GM13977 (cell line): ENCODE results near the gene CAMSAP2.
"Not testable (repeated sequence)": the region's sequence is repeated elsewhere in the genome, so short reads cannot be mapped to it uniquely, and the experiment has no call there.

Source experiments
- DNase-seq: peaks from one replicate; pipeline ENCODE4 v3.0.0; 2012; ENCODE audit warnings: low spot score
- in situ Hi-C: fragments of 300-500 bp; cut with MboI; formaldehyde crosslinking; loops from one replicate; pipeline ENCODE4 v1.12.0; 2022; ENCODE audit warnings: low sequenced_read_pairs, low pct_unique_long_range_greater_than_20kb, mixed read lengths, inconsistent platforms; ENCODE audit not compliant: unreplicated experiment
- TF ChIP-seq, protein P1 (sequence below): IDR thresholded peaks from 2 replicates; pipeline ENCODE4 v1.5.1; 2012; ENCODE audit warnings: mild to moderate bottlenecking, control low read depth; ENCODE audit not compliant: insufficient read depth; ENCODE audit errors: extremely low read depth, missing control alignments

Gene CAMSAP2

DNA sequence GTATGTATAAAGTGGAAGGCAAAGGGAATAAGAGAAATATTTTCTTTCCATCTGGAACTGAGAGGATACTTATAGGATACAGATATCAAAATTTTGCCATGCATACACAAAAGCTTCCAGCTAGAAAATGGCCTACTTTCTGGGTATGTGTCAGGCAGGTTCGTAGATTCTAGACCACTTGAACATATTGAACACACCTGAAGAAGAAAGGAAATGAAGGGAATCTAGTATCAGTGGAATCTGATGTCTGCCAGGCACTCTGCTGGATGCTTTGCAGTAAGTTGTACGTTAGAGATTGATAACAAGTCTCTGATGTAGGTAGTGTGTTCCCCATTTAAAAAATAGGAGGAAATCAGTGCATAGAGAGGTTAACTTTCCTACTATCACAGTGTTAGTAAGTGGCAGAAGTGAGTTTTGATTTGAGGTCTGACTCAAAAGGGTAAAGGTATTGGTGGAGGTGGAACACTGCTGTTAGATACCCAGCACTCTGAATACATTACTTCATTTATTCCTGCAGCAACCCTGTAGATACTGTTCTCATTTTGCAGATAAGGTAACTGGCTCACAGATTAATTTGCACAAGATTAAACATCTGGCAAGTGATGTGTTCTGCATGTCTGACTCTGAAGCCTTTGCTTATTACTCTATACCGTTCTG, 3.0 kb downstream of the CAMSAP2 start:
- in situ Hi-C loops = no loop called here
- DNase-seq = no peak
- TF ChIP-seq, protein P1, sequence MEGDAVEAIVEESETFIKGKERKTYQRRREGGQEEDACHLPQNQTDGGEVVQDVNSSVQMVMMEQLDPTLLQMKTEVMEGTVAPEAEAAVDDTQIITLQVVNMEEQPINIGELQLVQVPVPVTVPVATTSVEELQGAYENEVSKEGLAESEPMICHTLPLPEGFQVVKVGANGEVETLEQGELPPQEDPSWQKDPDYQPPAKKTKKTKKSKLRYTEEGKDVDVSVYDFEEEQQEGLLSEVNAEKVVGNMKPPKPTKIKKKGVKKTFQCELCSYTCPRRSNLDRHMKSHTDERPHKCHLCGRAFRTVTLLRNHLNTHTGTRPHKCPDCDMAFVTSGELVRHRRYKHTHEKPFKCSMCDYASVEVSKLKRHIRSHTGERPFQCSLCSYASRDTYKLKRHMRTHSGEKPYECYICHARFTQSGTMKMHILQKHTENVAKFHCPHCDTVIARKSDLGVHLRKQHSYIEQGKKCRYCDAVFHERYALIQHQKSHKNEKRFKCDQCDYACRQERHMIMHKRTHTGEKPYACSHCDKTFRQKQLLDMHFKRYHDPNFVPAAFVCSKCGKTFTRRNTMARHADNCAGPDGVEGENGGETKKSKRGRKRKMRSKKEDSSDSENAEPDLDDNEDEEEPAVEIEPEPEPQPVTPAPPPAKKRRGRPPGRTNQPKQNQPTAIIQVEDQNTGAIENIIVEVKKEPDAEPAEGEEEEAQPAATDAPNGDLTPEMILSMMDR = no peak

DNA sequence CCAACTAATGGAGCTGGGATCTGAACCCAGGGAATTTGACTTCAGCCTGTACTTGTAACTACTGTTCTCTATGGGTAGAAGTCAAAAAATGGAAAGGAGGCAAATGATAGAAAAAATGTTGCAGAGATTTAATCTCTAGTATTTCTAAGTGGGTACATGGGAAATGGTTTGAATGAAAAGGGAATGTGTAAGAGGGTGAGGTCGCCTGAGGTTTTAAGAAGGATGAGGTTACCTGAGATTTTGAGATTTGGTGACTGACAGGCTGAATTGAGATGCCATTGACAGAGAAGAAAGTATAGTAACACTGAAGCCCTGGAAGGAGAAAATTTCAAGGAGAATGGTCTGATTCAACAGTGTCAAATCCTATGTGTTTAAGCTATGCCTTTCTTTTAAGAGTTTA, 5.5 kb downstream of the CAMSAP2 start:
- in situ Hi-C loops = no loop called here
- DNase-seq = no peak
- TF ChIP-seq, protein P1 = no peak

DNA sequence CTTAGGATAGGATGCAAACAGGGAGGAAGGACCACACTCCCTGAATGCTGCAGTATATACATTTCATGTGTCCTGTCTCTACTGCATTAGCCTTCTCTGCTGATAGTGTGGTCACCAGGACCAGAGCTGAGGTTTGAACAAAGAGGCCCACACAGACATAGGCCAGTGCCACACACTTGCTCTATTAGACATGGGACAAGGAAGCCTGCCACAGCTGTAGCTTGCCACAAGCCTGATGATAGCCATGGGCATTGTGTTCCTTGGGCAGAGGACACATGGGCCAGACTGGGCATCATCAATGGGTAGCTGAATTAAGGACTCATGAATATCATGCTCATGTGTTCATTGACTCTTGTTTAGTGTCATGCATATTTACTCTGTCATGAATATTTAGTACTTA, 10.4 kb downstream of the CAMSAP2 start:
- in situ Hi-C loops = no loop called here
- DNase-seq = no peak
- TF ChIP-seq, protein P1 = no peak

DNA sequence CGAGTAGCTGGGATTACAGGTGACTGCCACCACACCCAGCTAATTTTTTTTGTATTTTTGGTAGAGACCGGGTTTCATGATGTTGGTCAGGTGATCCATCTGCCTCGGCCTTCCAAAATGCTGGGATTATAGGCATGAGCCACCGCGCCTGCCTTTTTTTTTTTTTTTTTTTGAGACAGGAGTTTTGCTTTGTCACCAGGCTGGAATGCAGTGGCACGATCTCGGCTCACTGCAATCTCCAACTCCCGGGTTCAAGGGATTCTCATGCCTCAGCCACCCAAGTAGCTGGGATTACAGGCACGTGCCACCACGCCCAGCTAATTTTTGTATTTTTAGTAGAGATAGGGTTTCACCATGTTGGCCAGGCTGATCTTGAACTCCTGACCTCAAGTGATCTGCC, 12.1 kb downstream of the CAMSAP2 start:
- in situ Hi-C loops = not testable (repeated sequence)

DNA sequence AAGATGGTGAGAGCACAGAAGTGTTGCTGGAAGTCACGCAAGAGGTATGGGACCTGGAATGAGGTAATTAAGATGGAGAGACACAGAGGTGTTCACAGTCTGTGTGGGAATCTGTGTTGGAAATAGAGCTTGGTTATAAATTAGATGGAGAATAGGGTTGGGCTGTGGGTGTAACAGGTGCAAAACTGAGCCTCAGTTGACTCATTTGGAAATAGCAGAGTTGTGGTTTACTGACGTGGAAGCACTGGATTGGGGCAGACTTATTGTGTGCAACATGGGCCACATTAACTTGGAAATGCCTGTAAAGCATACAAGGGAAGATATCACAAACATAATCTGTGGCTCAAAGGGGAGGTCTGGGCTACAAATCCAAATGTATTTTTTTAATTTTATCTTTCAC, 13.0 kb downstream of the CAMSAP2 start:
- TF ChIP-seq, protein P1 = no peak
- in situ Hi-C loops = no loop called here

More for the DNA sequence above, 12.1 kb downstream of the CAMSAP2 start:
- DNase-seq = not testable (repeated sequence)

DNA sequence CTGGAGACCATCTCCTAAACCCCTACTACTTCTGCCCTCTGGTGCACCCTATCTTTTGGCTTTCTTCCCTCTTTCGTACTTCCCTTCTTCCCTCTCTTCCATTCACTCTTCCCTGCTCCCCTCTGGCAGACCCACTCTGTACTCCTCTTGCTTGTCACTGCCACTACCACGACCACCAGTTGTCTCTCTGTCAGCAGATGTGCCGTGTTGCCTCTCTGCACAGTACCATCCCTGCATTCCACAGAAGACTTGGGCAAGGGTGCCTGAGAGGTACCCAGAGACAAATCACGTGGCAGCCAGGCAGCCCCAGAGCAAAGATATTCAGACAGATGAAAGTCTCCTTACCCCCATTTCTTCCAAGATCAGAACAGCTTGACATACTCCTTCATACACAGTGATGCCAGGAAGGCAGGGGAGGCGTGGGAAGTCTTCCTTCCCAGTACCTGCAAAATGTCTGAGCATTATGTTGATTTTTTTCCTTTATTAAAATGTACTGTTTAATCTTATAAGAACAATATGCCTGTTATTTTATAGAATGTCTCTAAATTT, 15.0 kb downstream of the CAMSAP2 start:
- in situ Hi-C loops = no loop called here
- no peak for DNase-seq
- TF ChIP-seq, protein P1 = no peak

More for the DNA sequence above, 13.0 kb downstream of the CAMSAP2 start:
- DNase-seq = no peak

DNA sequence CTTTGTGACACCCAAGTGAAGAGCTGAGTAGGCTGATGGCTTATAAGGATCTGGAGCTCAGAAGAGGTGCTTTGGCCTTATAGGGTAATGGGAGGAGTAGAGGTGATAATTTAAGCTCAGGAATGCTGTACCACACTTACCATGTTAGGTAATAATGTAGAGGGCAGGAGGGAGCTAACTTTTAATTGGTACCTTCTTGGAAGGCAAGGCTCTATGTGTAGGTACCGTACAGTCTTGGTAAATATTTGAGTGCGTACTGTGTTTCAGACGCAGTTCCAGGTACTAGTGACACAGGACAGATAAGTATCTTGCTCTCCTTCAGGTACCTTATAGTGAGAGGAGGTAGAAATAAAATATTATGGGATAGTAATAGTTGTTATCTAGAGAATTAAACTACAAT, 16.8 kb downstream of the CAMSAP2 start:
- no peak for DNase-seq
- in situ Hi-C loops = no loop called here
- TF ChIP-seq, protein P1 = no peak
